Epidermal melanocyte (primary cell): ENCODE results near the gene EMC8.
"Not testable (repeated sequence)": the region's sequence is repeated elsewhere in the genome, so short reads cannot be mapped to it uniquely, and the experiment has no call there.

Experiments used
- DNase-seq: peaks from one replicate; pipeline ENCODE4 v3.0.0; 2011; ENCODE audit warnings: low spot score; ENCODE audit not compliant: insufficient read length

Gene EMC8

GRCh38 chr16:85799497-85800320, at the start of gene EMC8, which contains the start of gene COX4I1:
TSS of gene EMC8 (minus strand) at chr16:85799544. CDS start at chr16:85799295, 249 bp downstream.
TSS of gene COX4I1 (plus strand) at chr16:85799695. CDS start at chr16:85801206, 1,511 bp downstream.
- peak; percentile 88 for DNase-seq

- no peak for DNase-seq
These were observed 49.6 kb upstream of the EMC8 start for GRCh38 chr16:85848986-85849385.

- no peak for DNase-seq
These were observed 48.6 kb upstream of the EMC8 start for GRCh38 chr16:85847681-85848601.

- DNase-seq = no peak
These were observed 47.7 kb upstream of the EMC8 start for GRCh38 chr16:85847036-85847435.

GRCh38 chr16:85846461-85846860, 47.1 kb upstream of the EMC8 start:
- no peak for DNase-seq

GRCh38 chr16:85845266-85845665, 45.9 kb upstream of the EMC8 start:
- no peak for DNase-seq

GRCh38 chr16:85844786-85845185, 45.4 kb upstream of the EMC8 start:
- DNase-seq = no peak

GRCh38 chr16:85844169-85844481, 44.8 kb upstream of the EMC8 start:
- no peak for DNase-seq

- DNase-seq = no peak
These were observed 44.3 kb upstream of the EMC8 start for GRCh38 chr16:85843471-85844168.

GRCh38 chr16:85842848-85843247, 43.5 kb upstream of the EMC8 start:
- no peak for DNase-seq

GRCh38 chr16:85842435-85842834, 43.1 kb upstream of the EMC8 start:
- no peak for DNase-seq

- no peak for DNase-seq
These were observed 41.5 kb upstream of the EMC8 start for GRCh38 chr16:85840801-85841200.

GRCh38 chr16:85840395-85840794, 41.1 kb upstream of the EMC8 start:
- DNase-seq = no peak

- no peak for DNase-seq
These were observed 40.4 kb upstream of the EMC8 start for GRCh38 chr16:85839681-85840240.

- DNase-seq = no peak
These were observed 39.7 kb upstream of the EMC8 start for GRCh38 chr16:85838876-85839585.

- DNase-seq = no peak
These were observed 39.0 kb upstream of the EMC8 start for GRCh38 chr16:85838381-85838780.

- not testable (repeated sequence) for DNase-seq
These were observed 38.3 kb upstream of the EMC8 start for GRCh38 chr16:85837654-85838053.

GRCh38 chr16:85836706-85837582, 37.6 kb upstream of the EMC8 start:
- no peak for DNase-seq

- no peak for DNase-seq
These were observed 36.8 kb upstream of the EMC8 start for GRCh38 chr16:85835956-85836705.
